Gastrocnemius medialis (tissue), 4 donors: ENCODE data around the gene PDE7B. TPM values are rescaled to one million over a fixed set of nuclear protein-coding genes. Genes with fewer than 3 reads are reported as not detected.
"Not testable (repeated sequence)": the region's sequence is repeated elsewhere in the genome, so short reads cannot be mapped to it uniquely, and the experiment has no call there.

Source experiments
- ATAC-seq, 2 donors: fragments of 150-250 bp; one replicate each; pipeline ENCODE4 v1.9.1; 2016
- DNase-seq, 2 donors: peaks; one replicate each; pipeline ENCODE4 v3.0.0-alpha.2; 2019
- H3K27ac ChIP-seq, 4 donors: fragments of 200-600 bp; sonication (generic); 1 replicate in 1 of 4; 2 replicates in 3 of 4; pipeline ENCODE4 v1.5.1; 2016 to 2018; ENCODE audit warnings: mild to moderate bottlenecking in 2 of 4, moderate library complexity in 1 of 4
- H3K27me3 ChIP-seq, 3 donors: fragments of 200-600 bp; sonication (generic) in 2 of 3; 1 replicate in 1 of 3; 2 replicates in 2 of 3; pipeline versions ENCODE4 v1.5.1 to v1.6.0; 2016 to 2019; ENCODE audit warnings: mild to moderate bottlenecking in 1 of 3, moderate library complexity in 1 of 3
- H3K36me3 ChIP-seq, 2 donors: fragments of 200-600 bp; sonication (generic) in 1 of 2; one replicate each; pipeline ENCODE4 v1.5.1; 2017 to 2018
- H3K4me1 ChIP-seq, 2 donors: fragments of 200-600 bp; sonication (generic) in 1 of 2; one replicate each; pipeline ENCODE4 v1.5.1; 2016 to 2017; ENCODE audit warnings: mild to moderate bottlenecking in 2 of 2
- H3K4me3 ChIP-seq, 4 donors: fragments of 200-600 bp; sonication (generic) in 3 of 4; 1 replicate in 1 of 4; 2 replicates in 3 of 4; pipeline ENCODE4 v1.5.1; 2016 to 2019; ENCODE audit warnings: mild to moderate bottlenecking in 2 of 4
- H3K9me3 ChIP-seq, 3 donors: fragments of 200-600 bp; sonication (generic) in 2 of 3; 1 replicate in 1 of 3; 2 replicates in 2 of 3; pipeline ENCODE4 v1.5.1; 2016 to 2019
- POLR2A ChIP-seq, 2 donors: fragments of 450-650 bp; IDR thresholded peaks; one replicate each; pipeline ENCODE4 v1.6.1; 2017; ENCODE audit warnings: antibody characterized with exemption in 2 of 2, mild to moderate bottlenecking in 2 of 2, moderate library complexity in 2 of 2
- in situ Hi-C, 4 donors: fragments of 200-750 bp; cut with MboI; loops; one replicate each; pipeline versions ENCODE4 v1.15.0 to v1.8.0; 2017; ENCODE audit warnings: low sequenced_read_pairs in 4 of 4
- intact Hi-C: fragments of 100-400 bp; cut with DNase I; formaldehyde crosslinking; loops from one replicate; pipeline ENCODE4 v1.15.1; 2023; ENCODE audit warnings: low total_unique reads
- total RNA-seq, 4 donors: library from RNA; depleted of rRNA; stranded (reverse); fragments of >200 nt; gene quantifications; one replicate each; pipeline versions ENCODE4 v1.1.0 to v1.2.3, GENCODE V29; 2016
- TF ChIP-seq, protein P1 (sequence below), 5 experiments: fragments of 450-650 bp in 3 of 5; fragments of 200-600 bp in 2 of 5; sonication (generic) in 2 of 5; IDR thresholded peaks in 4 of 5; conservative IDR thresholded peaks in 1 of 5; 1 replicate in 4 of 5; 2 replicates in 1 of 5; pipeline ENCODE4 v1.5.1; 2016 to 2019; ENCODE audit warnings: antibody characterized with exemption in 5 of 5, mild to moderate bottlenecking in 3 of 5, moderate library complexity in 3 of 5

Gene PDE7B
- total RNA-seq, 4 donors from 2014 or later = 2.2 to 3.6 (median 2.7) TPM

DNA sequence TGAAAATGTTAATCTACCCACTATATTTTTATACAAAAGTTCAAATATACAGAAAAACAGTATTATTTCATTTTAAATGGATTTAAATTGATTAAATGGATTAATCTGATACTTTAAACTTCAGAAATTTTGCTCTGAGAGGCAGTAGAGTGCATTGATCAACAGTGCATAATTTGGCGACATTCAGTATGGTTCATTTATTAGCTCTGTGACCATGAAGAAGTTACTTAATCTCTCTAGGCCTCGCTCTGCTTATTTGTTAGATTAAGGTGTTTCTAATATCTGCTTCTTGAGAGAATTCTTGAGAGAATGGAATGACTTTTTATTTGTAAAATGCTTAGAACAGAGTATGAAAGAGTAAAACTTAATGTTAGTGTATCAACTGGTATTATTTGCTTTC is 8.9 kb downstream of the PDE7B start:
- H3K4me3 ChIP-seq = peak overlapping the region in 2 of 4 donors; percentile 11 to 36
- H3K27me3 ChIP-seq = no peaks in the 10 kb centered on the region
- H3K27ac ChIP-seq = peak overlapping the region in 3 of 4 donors; percentile 56 to 71 (median 57)
- ATAC-seq (no peak), DNase-seq (no peak)
- intact Hi-C loops (no loop called here), in situ Hi-C loops (no loop called here)
- TF ChIP-seq, protein P1, sequence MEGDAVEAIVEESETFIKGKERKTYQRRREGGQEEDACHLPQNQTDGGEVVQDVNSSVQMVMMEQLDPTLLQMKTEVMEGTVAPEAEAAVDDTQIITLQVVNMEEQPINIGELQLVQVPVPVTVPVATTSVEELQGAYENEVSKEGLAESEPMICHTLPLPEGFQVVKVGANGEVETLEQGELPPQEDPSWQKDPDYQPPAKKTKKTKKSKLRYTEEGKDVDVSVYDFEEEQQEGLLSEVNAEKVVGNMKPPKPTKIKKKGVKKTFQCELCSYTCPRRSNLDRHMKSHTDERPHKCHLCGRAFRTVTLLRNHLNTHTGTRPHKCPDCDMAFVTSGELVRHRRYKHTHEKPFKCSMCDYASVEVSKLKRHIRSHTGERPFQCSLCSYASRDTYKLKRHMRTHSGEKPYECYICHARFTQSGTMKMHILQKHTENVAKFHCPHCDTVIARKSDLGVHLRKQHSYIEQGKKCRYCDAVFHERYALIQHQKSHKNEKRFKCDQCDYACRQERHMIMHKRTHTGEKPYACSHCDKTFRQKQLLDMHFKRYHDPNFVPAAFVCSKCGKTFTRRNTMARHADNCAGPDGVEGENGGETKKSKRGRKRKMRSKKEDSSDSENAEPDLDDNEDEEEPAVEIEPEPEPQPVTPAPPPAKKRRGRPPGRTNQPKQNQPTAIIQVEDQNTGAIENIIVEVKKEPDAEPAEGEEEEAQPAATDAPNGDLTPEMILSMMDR (IDR thresholded peaks at IDR 0.05 in 4 of 5, conservative IDR thresholded peaks at IDR 0.05 in 1 of 5) = no peak
- TF ChIP-seq POLR2A (IDR thresholded peaks at IDR 0.05) = no peak
- H3K36me3 ChIP-seq = no peaks in the 10 kb centered on the region
- H3K9me3 ChIP-seq = no peaks in the 10 kb centered on the region
- H3K4me1 ChIP-seq = peaks cover 5 to 31% of the 10 kb centered on the region in 2 donors

DNA sequence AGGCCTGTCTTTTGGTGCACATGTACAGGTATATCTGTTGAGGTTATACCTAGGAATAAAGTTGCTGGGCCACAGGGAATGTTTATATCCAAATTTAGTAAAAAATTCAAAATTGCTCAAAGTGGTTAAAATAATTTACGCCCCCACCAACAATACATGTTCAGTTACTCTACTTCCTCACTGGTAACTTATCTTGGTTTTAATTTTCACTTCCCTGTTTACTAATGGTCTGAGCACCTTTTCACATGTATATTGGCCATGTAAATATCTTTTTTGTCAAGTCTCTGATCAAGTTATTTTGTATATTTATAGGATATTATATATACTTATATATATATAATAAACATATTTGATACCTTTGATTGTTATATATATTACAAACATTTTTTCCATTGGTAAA is 9.7 kb downstream of the PDE7B start:
- TF ChIP-seq, protein P1 (IDR thresholded peaks at IDR 0.05 in 4 of 5, conservative IDR thresholded peaks at IDR 0.05 in 1 of 5) = no peak
- TF ChIP-seq POLR2A (IDR thresholded peaks at IDR 0.05) = no peak
- in situ Hi-C loops = no loop called here
- intact Hi-C loops = no loop called here
- Histone ChIP-seq H3K4me1 (peaks cover 5 to 28% of the 10 kb centered on the region in 2 donors), H3K27me3 (no peaks in the 10 kb centered on the region), H3K4me3 (peak overlapping the region in 3 of 4 donors; percentile 6 to 36 (median 11)), H3K9me3 (no peaks in the 10 kb centered on the region), H3K27ac (peak overlapping the region; percentile 32 to 71 (median 56)), H3K36me3 (no peaks in the 10 kb centered on the region)
- ATAC-seq = peak in 1 of 2 donors; percentile 30
- no peak for DNase-seq

DNA sequence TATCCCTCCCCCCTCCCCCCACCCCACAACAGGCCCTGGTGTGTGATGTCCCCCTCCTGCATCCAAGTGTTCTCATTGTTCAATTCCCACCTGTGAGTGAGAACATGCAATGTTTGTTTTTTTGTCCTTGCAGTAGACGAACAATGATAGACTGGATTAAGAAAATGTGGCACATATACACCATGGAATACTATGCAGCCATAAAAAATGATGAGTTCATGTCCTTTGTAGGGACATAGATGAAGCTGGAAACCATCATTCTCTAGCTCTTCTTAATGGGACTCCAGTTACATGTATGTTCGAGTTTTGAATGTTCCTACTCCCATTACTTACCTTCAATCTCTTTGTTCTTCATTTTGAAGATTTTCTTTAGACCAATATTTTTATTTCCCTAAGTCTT is 13.4 kb downstream of the PDE7B start:
- intact Hi-C loops = loop anchor here (5.0 kb wide), 1 partner anchor 37 kb away; no protein-coding TSS in a partner anchor
- DNase-seq, H3K27me3 ChIP-seq, ATAC-seq, in situ Hi-C loops, H3K9me3 ChIP-seq, H3K27ac ChIP-seq, H3K36me3 ChIP-seq, H3K4me3 ChIP-seq: not testable (repeated sequence)
- H3K4me1 ChIP-seq = peaks cover 5 to 29% of the 10 kb centered on the region in 2 donors

DNA sequence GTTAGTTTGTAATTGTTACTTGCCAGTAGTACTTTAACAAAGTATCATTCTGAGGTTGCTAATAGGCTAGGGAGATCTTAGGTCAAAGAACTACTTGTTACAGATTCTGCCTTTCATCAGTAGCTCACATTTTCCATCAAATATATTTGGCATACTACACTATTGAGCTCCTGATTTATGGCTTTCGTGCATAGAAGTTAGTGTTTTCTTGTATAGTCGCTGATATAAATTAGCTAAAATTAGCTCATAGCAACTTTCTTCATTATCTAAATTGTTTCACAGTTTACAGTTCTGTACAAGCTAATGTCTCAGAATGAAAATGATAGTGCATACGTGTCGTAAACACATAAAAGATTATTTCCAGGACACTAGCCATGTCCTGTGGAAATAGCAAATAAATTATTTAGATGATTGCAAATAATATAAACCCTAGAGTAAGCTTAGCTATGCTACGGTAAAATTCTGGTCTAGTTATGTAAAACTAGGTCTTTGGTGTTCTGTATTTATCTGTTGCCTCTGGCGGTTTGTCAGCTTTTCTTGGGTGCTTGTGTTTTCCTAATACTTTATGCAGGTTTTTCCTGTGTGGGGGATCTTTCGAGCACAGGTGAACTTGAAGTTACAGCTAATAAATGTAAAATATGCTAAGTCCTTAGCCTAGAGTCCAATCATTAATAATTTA is 15.1 kb downstream of the PDE7B start:
- H3K27ac ChIP-seq = peak overlapping the region; percentile 0 to 69 (median 53)

DNA sequence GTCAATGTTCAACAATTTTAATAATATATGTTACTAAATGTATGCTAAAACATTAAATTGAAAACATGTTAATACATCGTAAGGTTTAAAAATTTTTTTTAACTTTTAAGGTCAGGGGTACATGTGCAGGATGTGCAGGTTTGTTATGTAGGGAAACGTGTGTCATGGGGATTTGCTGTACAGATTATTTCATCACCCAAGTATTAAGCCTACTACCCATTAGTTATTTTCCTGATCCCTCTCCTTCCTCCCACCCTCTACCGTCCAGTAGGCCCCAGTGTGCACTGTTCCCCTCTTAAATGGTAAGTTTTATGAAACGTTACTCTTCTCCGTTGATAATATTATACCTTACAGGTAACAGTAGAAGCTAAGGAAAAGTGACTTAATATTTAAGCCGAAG is 15.8 kb downstream of the PDE7B start:
- ATAC-seq = peak in 1 of 2 donors; percentile 21
- in situ Hi-C loops = no loop called here
- H3K36me3 ChIP-seq = no peaks in the 10 kb centered on the region

More for the DNA sequence above, 15.1 kb downstream of the PDE7B start:
- intact Hi-C loops (loop anchor here (5.0 kb wide), 1 partner anchor 36 kb away; no protein-coding TSS in a partner anchor), in situ Hi-C loops (no loop called here)
- TF ChIP-seq, protein P1 (IDR thresholded peaks at IDR 0.05 in 4 of 5, conservative IDR thresholded peaks at IDR 0.05 in 1 of 5) = no peak
- no peak for TF ChIP-seq POLR2A (IDR thresholded peaks at IDR 0.05)
- Histone ChIP-seq H3K36me3 (no peaks in the 10 kb centered on the region), H3K27me3 (no peaks in the 10 kb centered on the region), H3K4me3 (peak overlapping the region; percentile 33 to 49 (median 42)), H3K9me3 (no peaks in the 10 kb centered on the region), H3K4me1 (peaks cover 5 to 28% of the 10 kb centered on the region in 2 donors)
- ATAC-seq = peak; percentile 35 to 36
- no peak for DNase-seq

More for the DNA sequence above, 15.8 kb downstream of the PDE7B start:
- DNase-seq = no peak
- H3K4me1 ChIP-seq = peaks cover 5 to 25% of the 10 kb centered on the region in 2 donors
- no peaks in the 10 kb centered on the region for H3K9me3 ChIP-seq
- intact Hi-C loops = loop anchor here (5.0 kb wide), 1 partner anchor 35 kb away; no protein-coding TSS in a partner anchor
- peak overlapping the region in 2 of 4 donors; percentile 46 to 49 for H3K4me3 ChIP-seq
- no peaks in the 10 kb centered on the region for H3K27me3 ChIP-seq
- H3K27ac ChIP-seq = peak overlapping the region in 2 of 4 donors; percentile 57 to 69
- TF ChIP-seq, protein P1 (IDR thresholded peaks at IDR 0.05 in 4 of 5, conservative IDR thresholded peaks at IDR 0.05 in 1 of 5) = no peak
- TF ChIP-seq POLR2A (IDR thresholded peaks at IDR 0.05) = no peak
